KOPT-K1 (cell line): ENCODE results near the gene SCN5A.

Experiments
- H3K27ac ChIP-seq: fragments of 200-600 bp; sonication (generic); 2 replicates; pipeline ENCODE4 v1.5.1; 2016; ENCODE audit warnings: antibody characterized with exemption, mild to moderate bottlenecking, low read depth, low read length; ENCODE audit not compliant: poor library complexity, severe bottlenecking
- H3K36me3 ChIP-seq: fragments of 200-600 bp; sonication (generic); 2 replicates; pipeline ENCODE4 v1.5.1; 2017; ENCODE audit warnings: antibody characterized with exemption, mild to moderate bottlenecking, low read length, moderate library complexity; ENCODE audit not compliant: insufficient read depth
- H3K9me3 ChIP-seq: fragments of 200-600 bp; sonication (generic); 2 replicates; pipeline ENCODE4 v1.5.1; 2017; ENCODE audit warnings: antibody characterized with exemption, low read length, mild to moderate bottlenecking; ENCODE audit not compliant: insufficient read depth, poor library complexity, severe bottlenecking

SCN5A gene

DNA sequence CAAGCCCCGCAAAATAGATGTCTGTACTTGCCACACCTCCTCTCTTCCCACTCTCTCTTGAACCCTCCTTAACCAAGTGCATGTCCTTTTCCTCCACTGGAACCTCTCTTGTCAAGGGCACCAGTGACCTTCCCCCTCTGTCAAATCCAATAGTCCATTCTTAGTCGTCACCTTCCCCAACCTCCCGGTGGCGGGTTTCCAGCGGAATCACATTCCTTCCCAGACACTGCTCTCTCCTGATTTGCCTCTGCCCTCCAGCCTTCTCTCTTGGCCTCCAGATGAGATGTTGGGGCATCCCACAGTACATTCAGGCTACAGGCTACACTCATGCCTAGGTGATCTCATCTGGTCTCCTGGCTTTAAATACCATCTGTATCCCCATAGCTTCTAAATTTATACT lies 31.1 kb downstream of the SCN5A start:
- Histone ChIP-seq H3K27ac (no peak overlapping the region), H3K9me3 (no peaks in the 10 kb centered on the region), H3K36me3 (no peaks in the 10 kb centered on the region)

DNA sequence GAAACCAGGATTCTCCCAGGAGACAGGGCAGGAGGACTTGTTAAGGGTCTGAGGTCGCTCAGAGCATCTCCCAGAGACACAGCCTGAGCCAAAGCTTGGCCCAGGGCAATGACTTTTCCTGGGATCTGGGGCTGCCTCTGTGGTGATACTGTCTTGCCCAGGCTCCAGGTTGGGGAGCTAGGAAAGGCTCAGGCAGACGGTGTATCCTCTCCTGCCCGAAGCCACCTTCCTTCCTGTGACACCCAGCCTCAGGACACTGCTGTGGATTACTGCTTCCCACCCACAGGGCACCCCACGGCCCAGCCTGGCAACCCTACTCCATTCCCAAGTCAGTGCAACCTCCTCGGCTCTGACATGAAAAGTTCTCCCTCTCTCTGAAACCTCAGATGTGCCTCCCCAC lies 31.9 kb downstream of the SCN5A start:
- H3K27ac ChIP-seq = no peak overlapping the region
- no peaks in the 10 kb centered on the region for H3K9me3 ChIP-seq

DNA sequence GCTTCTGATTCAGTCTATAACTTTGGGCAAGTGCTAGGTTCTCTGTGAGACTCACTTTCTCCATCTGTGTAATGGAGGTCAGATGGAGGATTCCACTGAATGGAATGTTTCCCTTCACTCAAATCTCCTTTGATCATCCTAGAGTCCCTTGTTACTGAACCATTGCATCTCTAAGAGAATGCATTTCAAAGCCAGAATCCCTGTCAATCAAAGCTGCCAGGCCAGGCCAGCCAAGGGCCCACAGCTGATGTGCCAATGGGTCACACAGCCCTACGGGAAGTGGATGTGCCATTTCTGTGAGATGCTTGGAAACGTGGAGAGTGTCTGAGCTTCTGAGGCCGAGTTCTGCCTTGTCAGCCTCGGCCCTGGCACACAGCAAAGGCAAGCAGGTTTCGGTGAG lies 32.4 kb downstream of the SCN5A start:
- H3K36me3 ChIP-seq = no peaks in the 10 kb centered on the region
- H3K27ac ChIP-seq = no peak overlapping the region
- H3K9me3 ChIP-seq = no peaks in the 10 kb centered on the region

More for the DNA sequence above, 31.9 kb downstream of the SCN5A start:
- no peaks in the 10 kb centered on the region for H3K36me3 ChIP-seq

- Histone ChIP-seq H3K36me3 (no peaks in the 10 kb centered on the region), H3K9me3 (no peaks in the 10 kb centered on the region), H3K27ac (no peak overlapping the region)
Measured at GRCh38 chr3:38616658-38617057, 32.8 kb downstream of the SCN5A start.

GRCh38 chr3:38616111-38616510 lies 33.4 kb downstream of the SCN5A start:
- Histone ChIP-seq H3K27ac (no peak overlapping the region), H3K36me3 (no peaks in the 10 kb centered on the region), H3K9me3 (no peaks in the 10 kb centered on the region)

GRCh38 chr3:38614651-38615352 lies 34.7 kb downstream of the SCN5A start:
- H3K9me3 ChIP-seq = no peaks in the 10 kb centered on the region
- H3K36me3 ChIP-seq = no peaks in the 10 kb centered on the region
- no peak overlapping the region for H3K27ac ChIP-seq

DNA sequence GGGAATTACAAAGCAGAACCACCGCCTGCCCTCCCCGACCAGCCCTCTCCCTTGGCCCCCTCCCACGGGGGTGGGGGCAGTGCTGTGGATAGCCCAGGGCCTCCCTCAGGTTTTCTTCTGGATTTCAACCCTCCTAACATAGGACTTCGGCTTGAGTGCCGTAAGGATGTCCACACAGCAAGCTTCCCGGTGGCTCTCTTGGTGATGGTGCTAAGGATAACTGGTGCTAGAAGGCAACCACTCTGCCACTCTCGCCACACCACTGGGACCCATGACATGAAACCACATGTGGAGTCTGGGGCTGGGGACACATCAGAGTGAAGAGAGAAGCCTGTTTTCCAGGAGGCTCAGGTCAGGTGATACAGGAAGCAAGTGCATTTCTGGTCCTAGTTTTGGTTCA lies 35.4 kb downstream of the SCN5A start:
- H3K36me3 ChIP-seq = no peaks in the 10 kb centered on the region
- no peak overlapping the region for H3K27ac ChIP-seq
- no peaks in the 10 kb centered on the region for H3K9me3 ChIP-seq

- Histone ChIP-seq H3K27ac (no peak overlapping the region), H3K36me3 (no peaks in the 10 kb centered on the region), H3K9me3 (no peaks in the 10 kb centered on the region)
Measured at GRCh38 chr3:38613426-38613825, 36.1 kb downstream of the SCN5A start.

DNA sequence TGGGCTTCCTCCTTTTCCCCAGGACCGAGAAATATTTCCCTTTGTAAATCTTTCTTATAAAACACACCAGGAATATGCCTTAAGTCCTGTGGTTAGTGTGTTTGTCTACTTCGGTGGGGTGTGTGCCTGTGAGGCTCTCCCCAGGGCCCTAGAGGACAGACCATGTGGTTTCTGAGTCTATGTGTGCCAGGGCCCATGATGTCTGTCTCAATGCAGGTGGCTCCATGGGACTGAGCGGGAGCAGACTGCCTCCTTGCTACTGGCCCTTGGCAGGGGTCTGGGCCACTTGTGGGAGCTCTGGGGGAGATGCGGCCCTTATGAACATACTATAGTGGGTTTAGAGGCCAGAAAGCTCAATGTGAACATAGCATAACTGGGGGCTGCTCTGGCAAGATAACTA lies 37.6 kb downstream of the SCN5A start:
- H3K36me3 ChIP-seq = no peaks in the 10 kb centered on the region

GRCh38 chr3:38610934-38611333 lies 38.6 kb downstream of the SCN5A start:
- no peaks in the 10 kb centered on the region for H3K36me3 ChIP-seq
- H3K27ac ChIP-seq = no peak overlapping the region
- no peaks in the 10 kb centered on the region for H3K9me3 ChIP-seq

More for the DNA sequence above, 37.6 kb downstream of the SCN5A start:
- H3K27ac ChIP-seq = no peak overlapping the region
- H3K9me3 ChIP-seq = no peaks in the 10 kb centered on the region

DNA sequence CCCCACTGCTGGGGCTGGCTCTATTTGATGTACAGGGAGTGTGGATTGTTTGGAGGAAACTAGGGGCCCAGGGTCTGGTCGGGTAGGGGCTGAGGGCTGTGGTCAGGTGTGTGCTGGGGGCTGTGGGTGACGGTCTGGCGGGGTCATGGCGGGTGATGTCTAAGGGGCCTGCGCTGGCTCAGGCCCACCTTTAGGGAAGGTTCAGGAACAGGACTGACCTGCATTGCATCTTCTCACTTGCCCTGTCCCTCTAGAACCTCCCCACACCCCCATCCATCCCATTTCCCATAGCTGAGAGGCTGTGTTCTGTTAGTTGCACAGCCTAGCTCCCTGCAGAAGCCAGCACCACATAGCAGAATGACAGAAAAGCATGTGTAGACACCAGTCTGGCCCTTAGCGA lies 39.1 kb downstream of the SCN5A start:
- Histone ChIP-seq H3K27ac (no peak overlapping the region), H3K36me3 (no peaks in the 10 kb centered on the region)

GRCh38 chr3:38609386-38610111 lies 39.9 kb downstream of the SCN5A start:
- H3K9me3 ChIP-seq = no peaks in the 10 kb centered on the region
- H3K36me3 ChIP-seq = no peaks in the 10 kb centered on the region
- no peak overlapping the region for H3K27ac ChIP-seq

More for the DNA sequence above, 39.1 kb downstream of the SCN5A start:
- H3K9me3 ChIP-seq = no peaks in the 10 kb centered on the region

DNA sequence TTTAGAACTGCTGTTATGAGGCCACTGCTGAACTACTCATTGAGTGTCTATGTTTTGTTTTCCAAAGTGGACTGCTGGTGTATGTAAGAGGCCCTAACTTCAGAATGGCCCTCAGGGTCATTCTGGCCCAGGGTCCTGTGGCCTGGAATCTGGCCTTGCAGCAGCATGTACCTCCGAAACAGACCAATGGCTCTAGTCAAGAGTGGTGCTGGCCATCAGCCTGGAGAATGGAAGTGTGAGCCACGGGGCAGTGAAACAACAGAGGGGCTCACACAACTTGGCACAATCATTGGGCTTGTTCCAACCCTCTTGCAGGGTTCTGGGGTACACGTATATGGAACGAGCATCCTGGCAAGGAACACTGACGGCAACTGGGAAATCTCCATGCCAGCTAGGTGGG lies 40.5 kb downstream of the SCN5A start:
- no peaks in the 10 kb centered on the region for H3K36me3 ChIP-seq
- no peak overlapping the region for H3K27ac ChIP-seq
- H3K9me3 ChIP-seq = no peaks in the 10 kb centered on the region

GRCh38 chr3:38608086-38608775 lies 41.3 kb downstream of the SCN5A start:
- H3K27ac ChIP-seq = no peak overlapping the region
- no peaks in the 10 kb centered on the region for H3K36me3 ChIP-seq
- no peaks in the 10 kb centered on the region for H3K9me3 ChIP-seq

GRCh38 chr3:38606561-38606960 lies 42.9 kb downstream of the SCN5A start:
- Histone ChIP-seq H3K36me3 (no peaks in the 10 kb centered on the region), H3K9me3 (no peaks in the 10 kb centered on the region), H3K27ac (no peak overlapping the region)
